BE2C (cell line): Measurements from ENCODE around the gene LYPD1.

Experiments used
- DNase-seq: peaks from one replicate; pipeline ENCODE4 v3.0.0-alpha.2; 2020
- H3K27me3 ChIP-seq: fragments of 250-450 bp; sonication (Bioruptor Pico); 2 replicates; pipeline ENCODE4 v1.5.1; 2020; ENCODE audit warnings: mild to moderate bottlenecking
- H3K36me3 ChIP-seq: fragments of 250-450 bp; sonication (Bioruptor Pico); 2 replicates; pipeline ENCODE4 v1.5.1; 2020; ENCODE audit warnings: mild to moderate bottlenecking
- H3K4me1 ChIP-seq: fragments of 250-450 bp; sonication (Bioruptor Pico); 2 replicates; pipeline ENCODE4 v1.5.1; 2020
- H3K4me3 ChIP-seq: 2 replicates; pipeline ENCODE4 v1.5.1; 2011; ENCODE audit warnings: low read depth, low read length
- H3K9me3 ChIP-seq: fragments of 250-450 bp; sonication (Bioruptor Pico); 2 replicates; pipeline ENCODE4 v1.5.1; 2020
- TF ChIP-seq, protein P1 (sequence below): IDR thresholded peaks from 2 replicates; pipeline ENCODE4 v1.5.1; 2012; ENCODE audit warnings: mild to moderate bottlenecking, low read depth, low read length

The LYPD1 gene

DNA sequence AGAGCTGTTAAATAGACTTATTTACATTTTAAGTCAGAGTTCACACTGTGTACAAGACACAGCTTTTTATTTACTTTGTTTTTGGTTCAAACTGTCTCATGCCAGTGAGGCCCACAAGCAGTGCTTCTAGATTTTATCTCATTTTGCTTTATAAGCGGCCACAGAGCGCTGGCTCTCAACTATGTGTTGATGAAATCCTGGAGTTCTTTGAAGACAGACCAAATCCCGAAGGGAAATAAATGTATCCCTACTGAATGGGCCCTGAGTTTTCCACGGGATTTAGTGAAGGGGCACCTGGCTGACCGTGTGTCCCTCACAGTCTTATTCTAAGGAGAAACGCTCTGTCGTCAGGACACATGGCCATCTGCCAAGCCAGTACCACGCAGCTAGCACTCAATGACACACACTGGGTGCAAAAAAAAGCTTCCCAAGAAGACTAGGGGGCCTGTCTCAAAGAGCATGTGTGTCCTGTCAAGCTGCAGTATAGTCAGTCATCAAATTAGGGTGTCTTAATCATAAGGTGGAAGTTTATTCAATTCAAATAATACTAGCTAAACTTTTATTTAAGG is 23.4 kb downstream of the LYPD1 start:
- TF ChIP-seq, protein P1, sequence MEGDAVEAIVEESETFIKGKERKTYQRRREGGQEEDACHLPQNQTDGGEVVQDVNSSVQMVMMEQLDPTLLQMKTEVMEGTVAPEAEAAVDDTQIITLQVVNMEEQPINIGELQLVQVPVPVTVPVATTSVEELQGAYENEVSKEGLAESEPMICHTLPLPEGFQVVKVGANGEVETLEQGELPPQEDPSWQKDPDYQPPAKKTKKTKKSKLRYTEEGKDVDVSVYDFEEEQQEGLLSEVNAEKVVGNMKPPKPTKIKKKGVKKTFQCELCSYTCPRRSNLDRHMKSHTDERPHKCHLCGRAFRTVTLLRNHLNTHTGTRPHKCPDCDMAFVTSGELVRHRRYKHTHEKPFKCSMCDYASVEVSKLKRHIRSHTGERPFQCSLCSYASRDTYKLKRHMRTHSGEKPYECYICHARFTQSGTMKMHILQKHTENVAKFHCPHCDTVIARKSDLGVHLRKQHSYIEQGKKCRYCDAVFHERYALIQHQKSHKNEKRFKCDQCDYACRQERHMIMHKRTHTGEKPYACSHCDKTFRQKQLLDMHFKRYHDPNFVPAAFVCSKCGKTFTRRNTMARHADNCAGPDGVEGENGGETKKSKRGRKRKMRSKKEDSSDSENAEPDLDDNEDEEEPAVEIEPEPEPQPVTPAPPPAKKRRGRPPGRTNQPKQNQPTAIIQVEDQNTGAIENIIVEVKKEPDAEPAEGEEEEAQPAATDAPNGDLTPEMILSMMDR = no peak
- no peaks in the 10 kb centered on the region for H3K36me3 ChIP-seq
- no peaks in the 10 kb centered on the region for H3K4me1 ChIP-seq
- H3K4me3 ChIP-seq = no peak overlapping the region
- no peaks in the 10 kb centered on the region for H3K27me3 ChIP-seq
- no peak for DNase-seq
- H3K9me3 ChIP-seq = no peaks in the 10 kb centered on the region

- Histone ChIP-seq H3K4me3 (no peak overlapping the region), H3K27me3 (no peaks in the 10 kb centered on the region), H3K36me3 (no peaks in the 10 kb centered on the region), H3K4me1 (no peaks in the 10 kb centered on the region), H3K9me3 (no peaks in the 10 kb centered on the region)
- DNase-seq = no peak
- TF ChIP-seq, protein P1 = no peak
These were observed 24.1 kb downstream of the LYPD1 start for GRCh38 chr2:132645722-132646539.

GRCh38 chr2:132645176-132645575 is 24.8 kb downstream of the LYPD1 start:
- no peaks in the 10 kb centered on the region for H3K4me1 ChIP-seq
- H3K27me3 ChIP-seq = no peaks in the 10 kb centered on the region
- H3K9me3 ChIP-seq = no peaks in the 10 kb centered on the region
- peak; percentile 23 for DNase-seq
- TF ChIP-seq, protein P1 = no peak
- no peaks in the 10 kb centered on the region for H3K36me3 ChIP-seq
- no peak overlapping the region for H3K4me3 ChIP-seq

DNA sequence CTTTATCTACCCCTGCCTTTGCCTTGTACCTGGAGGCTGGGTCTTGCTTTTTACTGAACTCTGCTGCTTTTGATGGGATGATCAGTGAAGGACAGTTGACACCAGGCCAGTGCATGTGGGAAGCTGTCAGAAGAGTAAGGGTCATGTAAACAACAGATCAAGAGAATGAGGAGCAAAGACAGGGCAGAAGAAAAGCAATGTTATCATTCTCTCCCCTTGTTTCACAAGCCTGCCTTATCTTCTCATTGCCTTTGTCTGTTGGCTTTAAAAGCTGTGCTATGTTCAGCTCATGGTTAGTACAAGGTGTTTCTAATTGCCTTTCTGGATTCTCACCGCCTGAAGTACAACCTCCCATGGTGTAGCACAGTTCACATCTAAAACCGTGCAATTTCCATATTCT is 27.6 kb downstream of the LYPD1 start:
- no peaks in the 10 kb centered on the region for H3K27me3 ChIP-seq
- no peaks in the 10 kb centered on the region for H3K36me3 ChIP-seq
- no peak for DNase-seq
- H3K4me3 ChIP-seq = no peak overlapping the region
- no peaks in the 10 kb centered on the region for H3K4me1 ChIP-seq
- TF ChIP-seq, protein P1 = no peak
- no peaks in the 10 kb centered on the region for H3K9me3 ChIP-seq

GRCh38 chr2:132641819-132642218 is 28.2 kb downstream of the LYPD1 start:
- DNase-seq = no peak
- H3K9me3 ChIP-seq = no peaks in the 10 kb centered on the region
- no peak overlapping the region for H3K4me3 ChIP-seq
- TF ChIP-seq, protein P1 = no peak
- H3K27me3 ChIP-seq = no peaks in the 10 kb centered on the region
- H3K4me1 ChIP-seq = no peaks in the 10 kb centered on the region
- no peaks in the 10 kb centered on the region for H3K36me3 ChIP-seq

GRCh38 chr2:132640116-132640515 is 29.9 kb downstream of the LYPD1 start:
- no peaks in the 10 kb centered on the region for H3K4me1 ChIP-seq
- no peaks in the 10 kb centered on the region for H3K36me3 ChIP-seq
- no peaks in the 10 kb centered on the region for H3K27me3 ChIP-seq
- no peaks in the 10 kb centered on the region for H3K9me3 ChIP-seq
- no peak overlapping the region for H3K4me3 ChIP-seq
- DNase-seq = no peak
- TF ChIP-seq, protein P1 = no peak
